Calu3 (cell line): ENCODE measurements around the gene ST7L. TPM values are rescaled to one million over a fixed set of nuclear protein-coding genes. Genes with fewer than 3 reads are reported as not detected.

Experiments
- BruUV-seq: library from RNA; stranded (reverse); fragments of 400-500 nt; replicated peaks from 2 replicates; lab custom pipeline; 2021; lab: Mats Ljungman, UMichigan
- CTCF ChIA-PET: fragments of 300-600 bp; sonication (Branson Sonifier 250); formaldehyde crosslinking; loops from one replicate; lab custom pipeline; 2022; ENCODE audit warnings: antibody characterized with exemption; lab: Charles Lee
- DNase-seq: peaks from one replicate; pipeline ENCODE4 v3.0.0; 2022
- H3K27ac Mint-ChIP-seq: one replicate; pipeline ENCODE4 v1.8.0; 2022; ENCODE audit warnings: mixed read lengths; ENCODE audit not compliant: unreplicated experiment
- H3K27me3 Mint-ChIP-seq: one replicate; pipeline ENCODE4 v1.8.0; 2022; ENCODE audit warnings: mixed read lengths; ENCODE audit not compliant: unreplicated experiment
- H3K36me3 Mint-ChIP-seq: one replicate; pipeline ENCODE4 v1.8.0; 2022; ENCODE audit warnings: mild to moderate bottlenecking, moderate library complexity, mixed read lengths; ENCODE audit not compliant: insufficient read depth, unreplicated experiment
- H3K4me1 Mint-ChIP-seq: one replicate; pipeline ENCODE4 v1.8.0; 2022; ENCODE audit warnings: mild to moderate bottlenecking, low read depth, mixed read lengths; ENCODE audit not compliant: unreplicated experiment
- H3K4me3 Mint-ChIP-seq: one replicate; pipeline ENCODE4 v1.8.0; 2022; ENCODE audit warnings: mild to moderate bottlenecking, low read depth, moderate library complexity, mixed read lengths; ENCODE audit not compliant: unreplicated experiment
- H3K9me3 Mint-ChIP-seq: one replicate; pipeline ENCODE4 v1.8.0; 2022; ENCODE audit warnings: low read depth, mixed read lengths; ENCODE audit not compliant: unreplicated experiment
- CTCF ChIP-seq: fragments of 200-600 bp; IDR thresholded peaks from one replicate; pipeline ENCODE4 v1.8.0; 2022; ENCODE audit warnings: antibody characterized with exemption; ENCODE audit not compliant: unreplicated experiment
- intact Hi-C: fragments of 100-400 bp; cut with micrococcal nuclease; formaldehyde crosslinking; loops from one replicate; pipeline ENCODE4 v1.10.0; 2022; ENCODE audit not compliant: unreplicated experiment
- total RNA-seq: library from RNA; stranded (reverse); gene quantifications from 2 replicates; pipeline ENCODE4 v1.2.3, GENCODE V29; 2022

ST7L gene
- total RNA-seq, 1 experiment from 2014 or later: 15.9 TPM

- intact Hi-C loops: loop anchor here (10.0 kb wide), 1 partner anchor 62 kb away; no protein-coding TSS in a partner anchor
- Mint-ChIP-seq H3K27me3 (no peaks in the 10 kb centered on the region), H3K27ac (no peak overlapping the region), H3K36me3 (peaks cover 11% of the 10 kb centered on the region), H3K4me1 (peaks cover 13% of the 10 kb centered on the region), H3K4me3 (no peak overlapping the region), H3K9me3 (no peaks in the 10 kb centered on the region)
- no peak for DNase-seq
- TF ChIP-seq CTCF: no peak
- BruUV-seq: no TSS peak
- CTCF ChIA-PET: no interaction called here
Observed at GRCh38 chr1:112603012-112603411, 15.9 kb downstream of the ST7L start.

GRCh38 chr1:112599477-112599876 is 19.5 kb downstream of the ST7L start:
- no peaks in the 10 kb centered on the region for H3K36me3 Mint-ChIP-seq
- H3K4me3 Mint-ChIP-seq: no peak overlapping the region
- intact Hi-C loops: no loop called here
- CTCF ChIA-PET: no interaction called here
- no peak overlapping the region for H3K27ac Mint-ChIP-seq
- no peaks in the 10 kb centered on the region for H3K9me3 Mint-ChIP-seq
- BruUV-seq: no TSS peak
- DNase-seq: no peak
- no peaks in the 10 kb centered on the region for H3K4me1 Mint-ChIP-seq
- no peaks in the 10 kb centered on the region for H3K27me3 Mint-ChIP-seq
- no peak for TF ChIP-seq CTCF

- CTCF ChIA-PET: interaction anchor here (0.6 kb wide), 1 partner anchor 22 kb away, joined by 3 read pairs; no protein-coding TSS in a partner anchor
Observed at GRCh38 chr1:112594208-112594876, 24.6 kb downstream of the ST7L start.

GRCh38 chr1:112589766-112590165 is 29.2 kb downstream of the ST7L start:
- H3K36me3 Mint-ChIP-seq: peaks cover 12% of the 10 kb centered on the region
- H3K27me3 Mint-ChIP-seq: no peaks in the 10 kb centered on the region
- intact Hi-C loops: no loop called here
- no peak for TF ChIP-seq CTCF
- peaks cover 8% of the 10 kb centered on the region for H3K9me3 Mint-ChIP-seq
- H3K27ac Mint-ChIP-seq: no peak overlapping the region
- no peak overlapping the region for H3K4me3 Mint-ChIP-seq
- BruUV-seq: no TSS peak
- CTCF ChIA-PET: interaction anchor here (0.6 kb wide), 1 partner anchor 125 kb away, joined by 3 read pairs; the partner anchor contains the start of gene PPM1J
- no peaks in the 10 kb centered on the region for H3K4me1 Mint-ChIP-seq
- no peak for DNase-seq

More at GRCh38 chr1:112594208-112594876, 24.6 kb downstream of the ST7L start:
- no peaks in the 10 kb centered on the region for H3K27me3 Mint-ChIP-seq
- peaks cover 12% of the 10 kb centered on the region for H3K36me3 Mint-ChIP-seq
- intact Hi-C loops: no loop called here
- TF ChIP-seq CTCF: no peak
- no TSS peak for BruUV-seq
- H3K27ac Mint-ChIP-seq: no peak overlapping the region
- no peak overlapping the region for H3K4me3 Mint-ChIP-seq
- H3K9me3 Mint-ChIP-seq: peaks cover 3% of the 10 kb centered on the region
- no peaks in the 10 kb centered on the region for H3K4me1 Mint-ChIP-seq
- DNase-seq: no peak
